NCI-H1048 (cell line): Measurements from ENCODE around the gene TRPM2.

Experiments
- DNase-seq: peaks from one replicate; lab custom pipeline; 2025; lab: John Stamatoyannopoulos, UW

TRPM2 gene

GRCh38 chr21:44429894-44430293 lies 76.5 kb downstream of the TRPM2 start:
- no peak for DNase-seq

GRCh38 chr21:44431300-44431699 lies 77.9 kb downstream of the TRPM2 start:
- no peak for DNase-seq

- no peak for DNase-seq
These were observed 79.7 kb downstream of the TRPM2 start for GRCh38 chr21:44432841-44433790.

GRCh38 chr21:44433791-44434567 lies 80.6 kb downstream of the TRPM2 start:
- no peak for DNase-seq

DNA sequence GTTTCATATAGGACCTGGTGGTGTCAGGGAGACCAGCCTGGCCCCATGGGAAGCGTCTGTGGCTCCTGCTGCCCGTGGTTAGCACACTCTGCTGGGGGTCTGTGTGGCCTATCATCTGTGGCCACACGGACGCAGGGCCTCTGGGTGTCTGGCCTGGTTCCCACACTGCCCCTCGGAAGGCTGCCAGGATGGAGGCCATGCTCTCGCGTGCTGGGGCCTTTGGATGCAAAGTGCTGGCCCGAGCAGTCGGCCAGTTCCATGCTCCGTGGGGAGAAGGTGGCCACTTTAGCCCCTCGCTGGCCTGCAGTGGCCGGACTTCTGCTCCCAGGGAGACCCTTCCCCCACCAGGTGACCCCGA lies 81.1 kb downstream of the TRPM2 start:
- no peak for DNase-seq

DNA sequence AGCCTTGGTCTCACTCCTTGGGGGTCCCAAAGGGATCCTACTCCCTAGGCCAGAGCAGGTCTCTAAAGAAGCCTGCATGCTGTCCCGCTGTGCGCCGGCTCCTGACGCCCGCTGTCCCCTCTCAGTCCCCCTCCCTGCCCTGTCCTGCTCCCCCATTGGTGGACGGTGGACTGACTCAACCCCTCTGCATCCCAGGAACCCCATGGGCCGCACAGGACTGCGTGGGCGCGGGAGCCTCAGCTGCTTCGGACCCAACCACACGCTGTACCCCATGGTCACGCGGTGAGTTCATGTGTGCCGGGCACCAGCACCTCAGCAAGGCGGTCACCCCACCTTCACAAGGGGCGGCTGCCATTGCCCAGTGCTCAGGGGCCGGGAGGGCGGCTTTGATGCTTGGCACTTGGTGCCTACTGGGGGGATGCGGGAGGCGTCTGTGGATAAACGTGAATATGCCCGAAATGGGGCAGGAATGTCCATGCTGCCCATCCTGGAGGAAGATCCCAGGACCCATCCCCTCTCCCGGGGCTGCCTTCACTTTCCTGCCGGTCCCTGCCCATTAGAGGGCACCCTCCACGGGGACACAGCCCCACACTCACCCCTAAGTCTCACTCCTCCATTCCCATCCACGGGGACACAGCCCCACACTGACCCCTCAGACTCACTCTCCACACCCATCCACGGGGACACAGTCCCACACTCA lies 81.7 kb downstream of the TRPM2 start:
- no peak for DNase-seq

DNA sequence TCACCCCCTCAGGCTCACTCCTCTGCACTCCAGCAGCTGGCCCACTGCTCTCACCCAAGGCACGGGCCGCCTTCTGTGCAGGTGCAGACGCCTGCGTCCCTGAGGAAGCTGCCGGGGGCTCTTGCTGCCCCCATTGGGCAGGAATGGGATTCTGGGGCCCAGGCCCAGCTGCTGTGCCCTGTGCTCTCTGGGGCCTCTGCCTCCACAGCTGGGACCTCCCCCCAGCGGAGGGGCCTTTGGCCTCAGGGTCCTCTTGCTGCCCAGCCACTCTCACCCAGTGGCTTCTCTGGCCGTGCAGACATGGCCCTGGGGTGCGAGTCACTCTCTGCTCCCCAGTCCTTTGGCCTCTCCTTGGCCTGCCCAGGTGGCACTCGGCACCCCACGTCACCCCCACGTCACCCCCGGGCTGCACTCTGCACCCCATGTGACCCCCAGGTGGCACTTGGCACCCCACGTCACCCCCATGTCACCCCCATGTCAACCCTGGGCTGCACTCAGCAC lies 82.7 kb downstream of the TRPM2 start:
- DNase-seq: no peak

DNA sequence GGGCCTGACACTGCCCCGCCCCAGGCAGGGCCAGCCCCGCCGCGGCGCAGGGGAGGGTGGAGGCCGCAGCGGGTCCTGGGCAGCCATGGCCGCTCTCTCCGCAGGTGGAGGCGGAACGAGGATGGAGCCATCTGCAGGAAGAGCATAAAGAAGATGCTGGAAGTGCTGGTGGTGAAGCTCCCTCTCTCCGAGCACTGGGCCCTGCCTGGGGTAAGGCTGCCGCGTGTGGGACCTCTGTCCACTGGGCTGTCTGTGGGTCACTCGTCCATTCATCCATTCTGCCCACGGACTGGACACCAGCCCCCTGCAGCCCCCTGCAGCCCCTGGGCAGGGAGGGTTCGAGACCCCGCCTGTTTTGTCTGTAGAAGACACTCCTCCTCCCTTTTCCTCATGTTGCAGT lies 83.5 kb downstream of the TRPM2 start:
- DNase-seq: no peak

DNA sequence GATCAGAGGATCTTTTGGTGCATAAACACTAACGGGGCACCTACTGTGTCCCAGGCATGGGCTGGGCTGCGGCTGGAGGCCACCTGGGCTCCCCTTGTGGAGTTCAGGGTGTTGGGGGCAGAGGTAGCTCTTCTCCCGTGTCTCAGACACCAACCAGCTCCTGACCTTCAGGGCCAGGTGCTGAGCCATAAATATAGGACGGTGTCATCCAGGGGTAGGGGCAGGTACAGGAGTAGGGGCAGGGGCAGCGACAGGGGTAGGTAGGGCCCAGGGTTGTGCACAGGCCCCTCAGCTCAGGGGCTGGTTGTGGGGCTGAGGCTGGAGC lies 83.9 kb downstream of the TRPM2 start:
- no peak for DNase-seq

GRCh38 chr21:44437696-44438431 lies 84.4 kb downstream of the TRPM2 start:
- no peak for DNase-seq

- no peak for DNase-seq
These were observed 85.2 kb downstream of the TRPM2 start for GRCh38 chr21:44438531-44439210.

DNA sequence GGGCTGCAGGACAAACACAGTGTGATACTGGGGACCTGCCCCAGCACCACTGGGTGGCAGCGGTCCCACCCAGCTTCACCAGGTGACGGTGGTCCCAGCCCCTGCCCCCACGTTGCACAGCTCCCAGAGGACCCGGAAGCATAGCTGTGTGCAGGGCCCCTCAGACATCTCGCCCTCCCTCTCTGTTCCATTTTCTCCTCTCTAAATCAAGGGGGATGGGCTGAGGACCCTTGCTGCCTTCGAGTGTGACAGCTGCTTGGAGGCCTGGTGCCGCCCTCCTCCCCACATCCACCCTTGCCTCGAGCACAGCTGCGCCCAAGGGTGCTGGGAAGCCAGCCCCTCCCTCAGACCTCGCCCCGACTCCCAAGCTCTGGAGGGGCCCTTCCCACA lies 85.8 kb downstream of the TRPM2 start:
- DNase-seq: no peak

DNA sequence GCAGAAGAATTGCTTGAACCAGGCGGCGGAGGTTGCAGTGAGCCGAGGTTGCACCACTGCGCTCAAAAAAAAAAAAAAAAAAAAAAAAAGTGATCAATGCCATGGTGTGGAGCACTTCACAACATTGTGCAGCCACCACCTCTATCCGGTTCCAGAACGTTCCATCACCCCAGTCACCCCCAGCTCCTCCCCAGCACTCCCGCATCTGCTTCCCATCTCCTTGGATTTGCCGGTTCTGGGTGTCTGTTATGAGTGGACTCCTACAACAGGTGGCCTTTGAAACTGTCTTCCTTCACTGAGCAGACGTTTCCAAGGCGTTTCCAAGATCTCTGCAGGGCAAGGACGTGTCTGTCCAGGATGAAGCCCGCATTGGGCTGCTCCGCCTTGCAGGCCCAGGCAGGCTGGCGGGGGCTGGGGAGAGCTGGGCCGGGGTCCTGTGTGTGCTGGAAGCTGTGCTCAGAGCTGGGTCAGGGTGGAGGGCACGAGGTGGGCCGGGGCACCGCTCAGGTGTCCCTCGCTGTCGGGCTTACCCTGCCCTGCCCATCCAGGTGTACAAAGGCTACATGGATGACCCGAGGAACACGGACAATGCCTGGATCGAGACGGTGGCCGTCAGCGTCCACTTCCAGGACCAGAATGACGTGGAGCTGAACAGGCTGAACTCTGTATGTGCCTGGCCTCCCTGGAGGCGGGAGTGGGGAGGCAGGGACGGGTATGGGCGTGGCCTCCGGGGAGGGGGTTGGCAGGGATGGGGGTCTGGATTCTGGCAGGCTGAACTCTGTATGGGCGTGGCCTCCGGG lies 87.0 kb downstream of the TRPM2 start:
- DNase-seq: no peak

DNA sequence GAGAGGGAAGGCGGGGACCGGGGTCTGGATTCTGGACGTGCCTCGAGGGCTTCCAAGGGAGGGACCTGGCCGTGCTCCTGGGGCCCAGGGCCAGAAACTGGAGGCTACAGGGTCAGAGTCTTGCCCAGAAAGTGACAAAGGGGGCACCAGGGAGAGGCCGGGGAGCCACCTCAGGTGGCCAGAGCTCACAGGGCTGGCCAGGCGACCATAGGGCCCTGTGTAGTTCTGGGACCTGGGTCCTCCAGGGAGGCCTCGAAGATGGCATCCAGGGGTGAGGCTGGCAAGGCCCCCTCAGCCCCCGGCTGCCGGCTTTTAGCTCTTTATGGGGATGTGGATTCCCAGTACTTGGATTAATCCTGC lies 87.6 kb downstream of the TRPM2 start:
- no peak for DNase-seq

DNA sequence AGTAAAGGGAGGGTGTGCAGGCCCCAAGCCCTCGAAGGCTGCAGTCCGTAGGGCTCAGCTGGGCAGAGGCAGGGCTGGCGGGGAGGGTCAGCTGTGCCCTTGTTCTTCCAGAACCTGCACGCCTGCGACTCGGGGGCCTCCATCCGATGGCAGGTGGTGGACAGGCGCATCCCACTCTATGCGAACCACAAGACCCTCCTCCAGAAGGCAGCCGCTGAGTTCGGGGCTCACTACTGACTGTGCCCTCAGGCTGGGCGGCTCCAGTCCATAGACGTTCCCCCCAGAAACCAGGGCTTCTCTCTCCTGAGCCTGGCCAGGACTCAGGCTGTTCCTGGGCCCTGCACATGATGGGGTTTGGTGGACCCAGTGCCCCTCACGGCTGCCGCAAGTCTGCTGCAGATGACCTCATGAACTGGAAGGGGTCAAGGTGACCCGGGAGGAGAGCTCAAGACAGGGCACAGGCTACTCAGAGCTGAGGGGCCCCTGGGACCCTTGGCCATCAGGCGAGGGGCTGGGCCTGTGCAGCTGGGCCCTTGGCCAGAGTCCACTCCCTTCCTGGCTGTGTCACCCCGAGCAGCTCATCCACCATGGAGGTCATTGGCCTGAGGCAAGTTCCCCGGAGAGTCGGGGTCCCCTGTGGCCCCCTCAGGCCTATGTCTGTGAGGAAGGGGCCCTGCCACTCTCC lies 88.3 kb downstream of the TRPM2 start:
- no peak for DNase-seq

DNA sequence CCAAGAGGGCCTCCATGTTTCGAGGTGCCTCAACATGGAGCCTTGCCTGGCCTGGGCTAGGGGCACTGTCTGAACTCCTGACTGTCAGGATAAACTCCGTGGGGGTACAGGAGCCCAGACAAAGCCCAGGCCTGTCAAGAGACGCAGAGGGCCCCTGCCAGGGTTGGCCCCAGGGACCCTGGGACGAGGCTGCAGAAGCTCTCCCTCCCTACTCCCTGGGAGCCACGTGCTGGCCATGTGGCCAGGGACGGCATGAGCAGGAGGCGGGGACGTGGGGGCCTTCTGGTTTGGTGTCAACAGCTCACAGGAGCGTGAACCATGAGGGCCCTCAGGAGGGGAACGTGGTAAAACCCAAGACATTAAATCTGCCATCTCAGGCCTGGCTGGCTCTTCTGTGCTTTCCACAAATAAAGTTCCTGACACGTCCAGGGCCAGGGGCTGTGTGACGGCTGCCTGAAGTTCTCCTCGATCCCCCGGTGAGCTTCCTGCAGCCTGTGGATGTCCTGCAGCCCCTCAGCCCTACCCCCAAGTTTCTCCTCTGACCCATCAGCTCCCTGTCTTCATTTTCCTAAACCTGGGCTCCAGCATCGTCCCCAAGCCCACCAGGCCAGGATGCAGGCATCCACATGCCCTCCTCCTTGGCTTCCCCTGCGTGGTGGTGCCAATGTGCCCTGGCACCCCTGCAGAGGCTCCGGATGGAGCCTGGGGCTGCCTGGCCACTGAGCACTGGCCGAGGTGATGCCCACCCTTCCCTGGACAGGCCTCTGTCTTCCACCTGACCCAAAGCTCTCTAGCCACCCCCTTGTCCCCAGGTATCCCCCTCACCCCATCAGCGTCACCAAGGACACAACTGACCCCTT lies 89.1 kb downstream of the TRPM2 start:
- DNase-seq: no peak

DNA sequence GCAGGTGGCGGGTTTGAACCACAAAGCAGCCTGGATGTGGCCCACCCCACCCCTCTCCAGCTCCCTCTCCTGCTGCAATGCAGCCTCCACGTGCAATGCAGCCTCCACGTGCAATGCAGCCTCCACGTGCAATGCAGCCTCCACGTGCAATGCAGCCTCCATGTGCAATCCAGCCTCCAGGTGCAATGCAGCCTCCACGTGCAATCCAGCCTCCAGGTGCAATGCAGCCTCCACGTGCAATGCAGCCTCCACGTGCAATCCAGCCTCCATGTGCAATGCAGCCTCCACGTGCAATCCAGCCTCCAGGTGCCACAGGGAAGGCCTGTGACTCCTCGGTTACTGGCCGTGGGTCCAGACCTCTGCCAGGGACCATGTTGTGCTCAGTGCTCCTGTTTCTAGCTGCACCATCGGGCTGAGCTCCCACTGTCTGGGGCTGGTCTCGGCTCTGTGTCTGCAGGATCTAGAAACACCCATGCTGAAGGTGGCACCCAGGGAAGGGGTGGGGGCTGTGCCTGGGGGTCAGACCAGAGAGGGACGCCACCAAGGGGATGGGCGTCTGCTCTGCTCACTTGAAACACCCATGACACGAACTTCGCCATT lies 90.0 kb downstream of the TRPM2 start:
- DNase-seq: no peak

DNA sequence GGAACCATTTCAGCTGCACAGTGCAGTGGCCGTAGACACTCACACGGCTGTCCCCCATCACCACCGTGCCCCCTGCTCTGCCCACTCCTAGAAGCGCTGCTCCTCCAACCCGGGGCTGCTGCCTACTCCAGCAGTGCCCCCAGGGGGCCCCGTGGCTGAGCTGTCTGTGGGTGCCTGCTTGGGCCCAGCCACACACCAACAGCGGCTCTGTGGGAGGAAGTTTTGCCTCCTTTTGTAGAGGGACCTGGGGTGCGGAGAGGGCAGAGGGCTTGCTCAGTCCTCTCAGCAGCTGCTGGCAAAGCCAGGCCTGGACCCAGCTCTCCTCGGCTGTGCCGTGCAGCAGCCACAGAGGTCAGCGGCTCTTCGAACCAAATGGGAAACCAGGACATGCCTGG lies 90.5 kb downstream of the TRPM2 start:
- DNase-seq: no peak
